AG04449 (cell line): Measurements from ENCODE around the gene HAUS7.

Source experiments
- CTCF ChIA-PET: fragments of 350-600 bp; formaldehyde crosslinking; extraction: SDS; loops from one replicate; lab custom pipeline; 2021; ENCODE audit warnings: antibody characterized with exemption; lab: Yijun Ruan, JAX
- POLR2A ChIA-PET: fragments of 400-600, 350-600 bp; formaldehyde crosslinking; extraction: SDS; loops from one replicate; lab custom pipeline; 2020; ENCODE audit warnings: antibody characterized with exemption, inconsistent platforms; lab: Yijun Ruan, JAX
- DNase-seq: peaks from one replicate; pipeline ENCODE4 v3.0.0-alpha.2; 2010; ENCODE audit warnings: low read depth, low spot score
- H3K4me3 ChIP-seq: 2 replicates; pipeline ENCODE4 v1.5.1; 2011; ENCODE audit warnings: low read depth, mild to moderate bottlenecking, control low read depth, low read length
- CTCF ChIP-seq: IDR thresholded peaks from one replicate; pipeline ENCODE4 v1.5.1; 2011; ENCODE audit warnings: mild to moderate bottlenecking, moderate library complexity, low read length, control low read depth, inconsistent platforms; ENCODE audit not compliant: insufficient read depth; ENCODE audit errors: missing control alignments

Gene HAUS7

GRCh38 chrX:153456161-153456560 lies 14.2 kb downstream of the HAUS7 start:
- ChIA-PET CTCF (no interaction called here), POLR2A (no interaction called here)
- no peak overlapping the region for H3K4me3 ChIP-seq
- TF ChIP-seq CTCF: no peak
- no peak for DNase-seq

GRCh38 chrX:153455571-153455970 lies 14.8 kb downstream of the HAUS7 start:
- DNase-seq: no peak
- POLR2A ChIA-PET: no interaction called here
- TF ChIP-seq CTCF: no peak
- no peak overlapping the region for H3K4me3 ChIP-seq
- CTCF ChIA-PET: no interaction called here

- CTCF ChIA-PET: no interaction called here
- H3K4me3 ChIP-seq: no peak overlapping the region
- no peak for TF ChIP-seq CTCF
- POLR2A ChIA-PET: no interaction called here
- DNase-seq: no peak
Measured at GRCh38 chrX:153454901-153455550, 15.3 kb downstream of the HAUS7 start.

GRCh38 chrX:153450949-153451277 lies 19.5 kb downstream of the HAUS7 start:
- no peak for DNase-seq
- ChIA-PET CTCF (no interaction called here), POLR2A (no interaction called here)
- no peak overlapping the region for H3K4me3 ChIP-seq
- TF ChIP-seq CTCF: no peak

- TF ChIP-seq CTCF: no peak
- DNase-seq: no peak
- no peak overlapping the region for H3K4me3 ChIP-seq
- POLR2A ChIA-PET: no interaction called here
- CTCF ChIA-PET: interaction anchor here (1.3 kb wide), 1 partner anchor 21 kb away, joined by 4 read pairs; the partner anchor contains the start of gene HAUS7
Measured at GRCh38 chrX:153450114-153450948, 20.0 kb downstream of the HAUS7 start.

- no peak for DNase-seq
- POLR2A ChIA-PET: no interaction called here
- CTCF ChIA-PET: interaction anchor here (1.3 kb wide), 1 partner anchor 22 kb away, joined by 4 read pairs; the partner anchor contains the start of gene HAUS7
- TF ChIP-seq CTCF: no peak
- no peak overlapping the region for H3K4me3 ChIP-seq
Measured at GRCh38 chrX:153449368-153450113, 20.8 kb downstream of the HAUS7 start.
